Right lobe of liver (tissue), 4 donors: ENCODE measurements around the gene MUCL3.

Experiments used
- CTCF ChIP-seq, 4 donors: fragments of 200-600 bp in 3 of 4; fragments of 450-650 bp in 1 of 4; IDR thresholded peaks; one replicate each; pipeline versions ENCODE4 v1.5.1 to v1.8.0; 2016 to 2022; ENCODE audit warnings: antibody characterized with exemption in 4 of 4, mild to moderate bottlenecking in 2 of 4
- POLR2A ChIP-seq: fragments of 450-650 bp; IDR thresholded peaks from one replicate; pipeline ENCODE4 v1.6.1; 2017; ENCODE audit warnings: antibody characterized with exemption, mild to moderate bottlenecking
- donor health status: DM: no; HTN: no; CAD: no.
- donor health status: DM: no; HTN: no; CAD: no.
- donor health status: DM: no; HTN: yes; CAD: no.

DNA sequence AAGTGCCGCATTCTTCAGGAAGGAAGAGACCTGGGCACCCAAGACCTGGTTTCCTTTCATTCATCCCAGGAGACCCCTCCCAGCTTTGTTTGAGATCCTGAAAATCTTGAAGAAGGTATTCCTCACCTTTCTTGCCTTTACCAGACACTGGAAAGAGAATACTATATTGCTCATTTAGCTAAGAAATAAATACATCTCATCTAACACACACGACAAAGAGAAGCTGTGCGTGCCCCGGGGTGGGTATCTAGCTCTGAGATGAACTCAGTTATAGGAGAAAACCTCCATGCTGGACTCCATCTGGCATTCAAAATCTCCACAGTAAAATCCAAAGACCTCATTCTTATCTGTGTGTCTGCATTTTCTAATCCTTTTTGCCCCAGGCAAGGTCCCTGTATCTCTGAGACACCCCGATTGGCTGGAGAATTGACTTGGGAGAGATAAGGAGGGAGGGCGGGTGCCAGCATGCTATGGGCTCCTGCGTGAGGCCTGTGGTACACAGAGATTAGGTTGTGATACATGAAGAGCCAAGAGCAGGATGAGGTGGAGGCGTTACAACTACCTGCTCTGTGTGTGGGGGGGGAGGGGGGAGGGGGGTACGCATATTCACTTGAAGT is 47.5 kb downstream of the MUCL3 start:
- no peak for TF ChIP-seq CTCF (IDR thresholded peaks at IDR 0.05)
- TF ChIP-seq POLR2A: no peak
